ENCODE results near the gene IL1B.

IL1B gene

GRCh38 chr2:112832841-112833638 lies 3.5 kb downstream of the IL1B start:
- no peaks in the 10 kb centered on the region for H3K36me3 ChIP-seq (ENCODE audit: control insufficient read depth, insufficient read depth, low read length)
- H3K9ac ChIP-seq (ENCODE audit: low read depth, low read length), result no peak overlapping the region
- no peaks in the 10 kb centered on the region for H3K27me3 ChIP-seq (ENCODE audit: control insufficient read depth, insufficient read depth, low read length)
- no peak overlapping the region for H3K4me3 ChIP-seq (ENCODE audit: low read depth, low read length)
- no peaks in the 10 kb centered on the region for H3K4me1 ChIP-seq (ENCODE audit: control insufficient read depth, insufficient read depth, low read length)
- H3K9me3 ChIP-seq (ENCODE audit: control insufficient read depth, insufficient read depth, low read length), result no peaks in the 10 kb centered on the region

- no peaks in the 10 kb centered on the region for H3K9me3 ChIP-seq (ENCODE audit: control insufficient read depth, insufficient read depth, low read length)
- H3K27me3 ChIP-seq (ENCODE audit: control insufficient read depth, insufficient read depth, low read length), result no peaks in the 10 kb centered on the region
- no peak overlapping the region for H3K9ac ChIP-seq (ENCODE audit: low read depth, low read length)
- H3K4me3 ChIP-seq (ENCODE audit: low read depth, low read length), result no peak overlapping the region
- H3K4me1 ChIP-seq (ENCODE audit: control insufficient read depth, insufficient read depth, low read length), result no peaks in the 10 kb centered on the region
- no peaks in the 10 kb centered on the region for H3K36me3 ChIP-seq (ENCODE audit: control insufficient read depth, insufficient read depth, low read length)
These were observed 4.4 kb downstream of the IL1B start for GRCh38 chr2:112831946-112832840.

- Histone ChIP-seq H3K36me3 (ENCODE audit: control insufficient read depth, insufficient read depth, low read length) (no peaks in the 10 kb centered on the region), H3K27me3 (ENCODE audit: control insufficient read depth, insufficient read depth, low read length) (no peaks in the 10 kb centered on the region), H3K4me3 (ENCODE audit: low read depth, low read length) (no peak overlapping the region), H3K9me3 (ENCODE audit: control insufficient read depth, insufficient read depth, low read length) (no peaks in the 10 kb centered on the region), H3K4me1 (ENCODE audit: control insufficient read depth, insufficient read depth, low read length) (no peaks in the 10 kb centered on the region), H3K9ac (ENCODE audit: low read depth, low read length) (no peak overlapping the region)
These were observed 5.1 kb downstream of the IL1B start for GRCh38 chr2:112831513-112831845.

GRCh38 chr2:112830682-112831512 lies 5.7 kb downstream of the IL1B start:
- Histone ChIP-seq H3K4me1 (ENCODE audit: control insufficient read depth, insufficient read depth, low read length) (no peaks in the 10 kb centered on the region), H3K9me3 (ENCODE audit: control insufficient read depth, insufficient read depth, low read length) (no peaks in the 10 kb centered on the region), H3K4me3 (ENCODE audit: low read depth, low read length) (no peak overlapping the region), H3K9ac (ENCODE audit: low read depth, low read length) (no peak overlapping the region), H3K36me3 (ENCODE audit: control insufficient read depth, insufficient read depth, low read length) (no peaks in the 10 kb centered on the region), H3K27me3 (ENCODE audit: control insufficient read depth, insufficient read depth, low read length) (no peaks in the 10 kb centered on the region)

- Histone ChIP-seq H3K9me3 (ENCODE audit: control insufficient read depth, insufficient read depth, low read length) (no peaks in the 10 kb centered on the region), H3K36me3 (ENCODE audit: control insufficient read depth, insufficient read depth, low read length) (no peaks in the 10 kb centered on the region), H3K4me3 (ENCODE audit: low read depth, low read length) (no peak overlapping the region), H3K4me1 (ENCODE audit: control insufficient read depth, insufficient read depth, low read length) (no peaks in the 10 kb centered on the region), H3K9ac (ENCODE audit: low read depth, low read length) (no peak overlapping the region), H3K27me3 (ENCODE audit: control insufficient read depth, insufficient read depth, low read length) (no peaks in the 10 kb centered on the region)
These were observed 6.5 kb downstream of the IL1B start for GRCh38 chr2:112829961-112830681.

GRCh38 chr2:112829101-112829960 lies 7.2 kb downstream of the IL1B start:
- no peak overlapping the region for H3K9ac ChIP-seq (ENCODE audit: low read depth, low read length)
- H3K4me1 ChIP-seq (ENCODE audit: control insufficient read depth, insufficient read depth, low read length), result no peaks in the 10 kb centered on the region
- no peak overlapping the region for H3K4me3 ChIP-seq (ENCODE audit: low read depth, low read length)
- H3K27me3 ChIP-seq (ENCODE audit: control insufficient read depth, insufficient read depth, low read length), result no peaks in the 10 kb centered on the region
- no peaks in the 10 kb centered on the region for H3K9me3 ChIP-seq (ENCODE audit: control insufficient read depth, insufficient read depth, low read length)
- no peaks in the 10 kb centered on the region for H3K36me3 ChIP-seq (ENCODE audit: control insufficient read depth, insufficient read depth, low read length)

- Histone ChIP-seq H3K4me3 (ENCODE audit: low read depth, low read length) (no peak overlapping the region), H3K27me3 (ENCODE audit: control insufficient read depth, insufficient read depth, low read length) (no peaks in the 10 kb centered on the region), H3K9ac (ENCODE audit: low read depth, low read length) (no peak overlapping the region), H3K4me1 (ENCODE audit: control insufficient read depth, insufficient read depth, low read length) (no peaks in the 10 kb centered on the region), H3K36me3 (ENCODE audit: control insufficient read depth, insufficient read depth, low read length) (no peaks in the 10 kb centered on the region), H3K9me3 (ENCODE audit: control insufficient read depth, insufficient read depth, low read length) (no peaks in the 10 kb centered on the region)
These were observed 8.3 kb downstream of the IL1B start for GRCh38 chr2:112828251-112828691.

GRCh38 chr2:112827604-112828185 lies 8.9 kb downstream of the IL1B start:
- Histone ChIP-seq H3K4me3 (ENCODE audit: low read depth, low read length) (no peak overlapping the region), H3K4me1 (ENCODE audit: control insufficient read depth, insufficient read depth, low read length) (no peaks in the 10 kb centered on the region)

GRCh38 chr2:112827009-112827408 lies 9.6 kb downstream of the IL1B start:
- H3K9ac ChIP-seq (ENCODE audit: low read depth, low read length), result no peak overlapping the region
- H3K9me3 ChIP-seq (ENCODE audit: control insufficient read depth, insufficient read depth, low read length), result no peaks in the 10 kb centered on the region
- H3K36me3 ChIP-seq (ENCODE audit: control insufficient read depth, insufficient read depth, low read length), result no peaks in the 10 kb centered on the region
- H3K4me1 ChIP-seq (ENCODE audit: control insufficient read depth, insufficient read depth, low read length), result peaks cover under 1% of the 10 kb centered on the region
- H3K4me3 ChIP-seq (ENCODE audit: low read depth, low read length), result no peak overlapping the region
- H3K27me3 ChIP-seq (ENCODE audit: control insufficient read depth, insufficient read depth, low read length), result no peaks in the 10 kb centered on the region

More at GRCh38 chr2:112827604-112828185, 8.9 kb downstream of the IL1B start:
- Histone ChIP-seq H3K27me3 (ENCODE audit: control insufficient read depth, insufficient read depth, low read length) (no peaks in the 10 kb centered on the region), H3K36me3 (ENCODE audit: control insufficient read depth, insufficient read depth, low read length) (no peaks in the 10 kb centered on the region), H3K9me3 (ENCODE audit: control insufficient read depth, insufficient read depth, low read length) (no peaks in the 10 kb centered on the region), H3K9ac (ENCODE audit: low read depth, low read length) (no peak overlapping the region)

GRCh38 chr2:112825706-112826105 lies 10.9 kb downstream of the IL1B start:
- Histone ChIP-seq H3K36me3 (ENCODE audit: control insufficient read depth, insufficient read depth, low read length) (no peaks in the 10 kb centered on the region), H3K4me1 (ENCODE audit: control insufficient read depth, insufficient read depth, low read length) (peaks cover 8% of the 10 kb centered on the region), H3K9ac (ENCODE audit: low read depth, low read length) (no peak overlapping the region), H3K9me3 (ENCODE audit: control insufficient read depth, insufficient read depth, low read length) (no peaks in the 10 kb centered on the region), H3K27me3 (ENCODE audit: control insufficient read depth, insufficient read depth, low read length) (no peaks in the 10 kb centered on the region), H3K4me3 (ENCODE audit: low read depth, low read length) (no peak overlapping the region)
